Lower leg skin (tissue), 3 donors: ENCODE data around the gene PRR11.

Experiments used
- POLR2A ChIP-seq, 2 donors: fragments of 450-650 bp; IDR thresholded peaks; one replicate each; pipeline ENCODE4 v1.6.1; 2016 to 2017; ENCODE audit warnings: antibody characterized with exemption in 2 of 2, mild to moderate bottlenecking in 1 of 2, moderate library complexity in 1 of 2
- TF ChIP-seq, protein P1 (sequence below), 3 donors: fragments of 450-650 bp; IDR thresholded peaks; one replicate each; pipeline ENCODE4 v1.5.1; 2016; ENCODE audit warnings: antibody characterized with exemption in 3 of 3, mild to moderate bottlenecking in 3 of 3, moderate library complexity in 2 of 3

DNA sequence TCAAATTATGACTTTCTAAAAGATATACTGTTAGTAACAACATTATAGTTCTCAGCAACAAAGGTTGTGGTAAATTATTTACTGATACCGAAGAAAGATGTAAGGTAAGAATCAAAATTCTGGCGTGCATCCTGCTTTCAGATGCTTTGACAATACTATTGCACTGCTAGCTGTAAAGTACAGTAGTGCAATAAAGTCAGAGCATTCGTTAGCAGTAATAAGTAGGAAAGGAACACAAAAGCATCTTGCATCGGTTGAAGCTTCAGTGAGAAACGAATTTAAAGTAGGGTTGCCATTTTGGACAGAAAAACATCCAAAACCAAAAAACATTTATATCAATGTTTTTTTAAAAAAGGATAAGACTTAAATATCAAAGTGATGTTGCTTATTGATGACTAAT, 4.5 kb upstream of the PRR11 start:
- no peak for TF ChIP-seq POLR2A (IDR thresholded peaks at IDR 0.05)
- TF ChIP-seq, protein P1, sequence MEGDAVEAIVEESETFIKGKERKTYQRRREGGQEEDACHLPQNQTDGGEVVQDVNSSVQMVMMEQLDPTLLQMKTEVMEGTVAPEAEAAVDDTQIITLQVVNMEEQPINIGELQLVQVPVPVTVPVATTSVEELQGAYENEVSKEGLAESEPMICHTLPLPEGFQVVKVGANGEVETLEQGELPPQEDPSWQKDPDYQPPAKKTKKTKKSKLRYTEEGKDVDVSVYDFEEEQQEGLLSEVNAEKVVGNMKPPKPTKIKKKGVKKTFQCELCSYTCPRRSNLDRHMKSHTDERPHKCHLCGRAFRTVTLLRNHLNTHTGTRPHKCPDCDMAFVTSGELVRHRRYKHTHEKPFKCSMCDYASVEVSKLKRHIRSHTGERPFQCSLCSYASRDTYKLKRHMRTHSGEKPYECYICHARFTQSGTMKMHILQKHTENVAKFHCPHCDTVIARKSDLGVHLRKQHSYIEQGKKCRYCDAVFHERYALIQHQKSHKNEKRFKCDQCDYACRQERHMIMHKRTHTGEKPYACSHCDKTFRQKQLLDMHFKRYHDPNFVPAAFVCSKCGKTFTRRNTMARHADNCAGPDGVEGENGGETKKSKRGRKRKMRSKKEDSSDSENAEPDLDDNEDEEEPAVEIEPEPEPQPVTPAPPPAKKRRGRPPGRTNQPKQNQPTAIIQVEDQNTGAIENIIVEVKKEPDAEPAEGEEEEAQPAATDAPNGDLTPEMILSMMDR (IDR thresholded peaks at IDR 0.05) = no peak
